B cell (primary cell): Measurements from ENCODE around the gene STARD3. TPM values are rescaled to one million over a fixed set of nuclear protein-coding genes. Genes with fewer than 3 reads are reported as not detected.

Experiments used
- ATAC-seq: fragments of 200-7000 bp; cut with Tn5 transposase; one replicate; pipeline ENCODE4 v1.10.0; 2021; ENCODE audit warnings: low read depth, mild to moderate bottlenecking, moderate number of reproducible peaks, moderate library complexity
- CTCF ChIA-PET: fragments of 350-600 bp; sonication (Branson Sonifier 250); formaldehyde crosslinking; loops from one replicate; lab custom pipeline; 2021; ENCODE audit warnings: antibody characterized with exemption, inconsistent platforms; lab: Charles Lee
- POLR2A ChIA-PET: fragments of 350-600 bp; sonication (Branson Sonifier 250); formaldehyde crosslinking; loops from one replicate; lab custom pipeline; 2021; ENCODE audit warnings: antibody characterized with exemption; lab: Charles Lee
- DNase-seq: peaks from one replicate; pipeline ENCODE4 v3.0.0; 2013
- H2AFZ ChIP-seq: 2 replicates; pipeline ENCODE4 v1.6.1; 2012; ENCODE audit warnings: mild to moderate bottlenecking, low read depth, low read length; ENCODE audit not compliant: insufficient read depth, poor library complexity, severe bottlenecking
- H3K27ac ChIP-seq, 2 donors: 1 replicate in 1 of 2; 2 replicates in 1 of 2; pipeline ENCODE4 v1.5.1; 2012 to 2013; ENCODE audit warnings: low read length in 2 of 2, mild to moderate bottlenecking in 2 of 2, moderate library complexity in 1 of 2
- H3K27me3 ChIP-seq, 4 experiments: fragments of 200-600 bp in 1 of 4; sonication (generic) in 1 of 4; replicated peaks in 1 of 4; 1 replicate in 2 of 4; 2 replicates in 2 of 4; pipeline versions ENCODE4 v1.6.1 to v1.7.0; 2013 to 2016; ENCODE audit warnings: low read length in 3 of 4, mild to moderate bottlenecking in 2 of 4, mixed read lengths in 1 of 4, moderate library complexity in 1 of 4; ENCODE audit not compliant: insufficient read depth in 4 of 4, control insufficient read depth in 3 of 4; ENCODE audit errors: control extremely low read depth in 1 of 4
- H3K36me3 ChIP-seq, 2 experiments: replicated peaks in 1 of 2; 1 replicate in 1 of 2; 2 replicates in 1 of 2; pipeline versions ENCODE4 v1.6.1 to v1.7.1; 2013; ENCODE audit warnings: low read length in 1 of 2; ENCODE audit not compliant: insufficient read depth in 2 of 2, control insufficient read depth in 1 of 2; ENCODE audit errors: control extremely low read depth in 1 of 2, extremely low read depth in 1 of 2
- H3K4me1 ChIP-seq, 2 donors: fragments of 200-600 bp in 1 of 2; sonication (generic) in 1 of 2; 1 replicate in 1 of 2; 2 replicates in 1 of 2; pipeline versions ENCODE4 v1.5.1 to v1.6.1; 2013 to 2017; ENCODE audit warnings: low read length in 2 of 2; ENCODE audit not compliant: control insufficient read depth in 2 of 2, insufficient read depth in 2 of 2
- H3K4me2 ChIP-seq: replicated peaks from 2 replicates; pipeline ENCODE3; 2012; ENCODE audit warnings: mild to moderate bottlenecking, low read depth, low read length; ENCODE audit not compliant: poor library complexity, severe bottlenecking
- H3K4me3 ChIP-seq, 5 experiments: fragments of 200-600 bp in 1 of 5; sonication (generic) in 1 of 5; 1 replicate in 3 of 5; 2 replicates in 2 of 5; pipeline versions ENCODE4 v1.5.1 to v1.7.0; 2011 to 2016; ENCODE audit warnings: low read length in 4 of 5, mild to moderate bottlenecking in 4 of 5, low read depth in 2 of 5, control low read depth in 1 of 5, moderate library complexity in 1 of 5; ENCODE audit not compliant: insufficient read depth in 1 of 5; ENCODE audit errors: control extremely low read depth in 1 of 5, extremely low read depth in 1 of 5
- H3K79me2 ChIP-seq: fragments of 200-600 bp; sonication (generic); one replicate; pipeline ENCODE4 v1.6.0; 2016; ENCODE audit warnings: low read length; ENCODE audit not compliant: control insufficient read depth, insufficient read depth
- H3K9ac ChIP-seq: fragments of 200-600 bp; sonication (generic); 2 replicates; pipeline ENCODE4 v1.6.1; 2017; ENCODE audit warnings: mild to moderate bottlenecking, low read length, moderate library complexity
- H3K9me3 ChIP-seq, 3 donors: one replicate each; pipeline versions ENCODE4 v1.6.1 to v1.7.1; 2013; ENCODE audit warnings: low read length in 2 of 3; ENCODE audit not compliant: control insufficient read depth in 2 of 3, insufficient read depth in 1 of 3; ENCODE audit errors: control extremely low read depth in 1 of 3
- H4K20me1 ChIP-seq: 2 replicates; pipeline ENCODE4 v1.6.0; 2012; ENCODE audit warnings: mild to moderate bottlenecking, low read length; ENCODE audit not compliant: insufficient read depth, control insufficient read depth, poor library complexity, severe bottlenecking
- H3K27ac Mint-ChIP-seq: one replicate; pipeline ENCODE4 v1.8.0; 2021; ENCODE audit warnings: mixed read lengths
- H3K27me3 Mint-ChIP-seq: one replicate; pipeline ENCODE4 v1.8.0; 2021; ENCODE audit warnings: mixed read lengths
- H3K4me1 Mint-ChIP-seq: one replicate; pipeline ENCODE4 v1.8.0; 2021; ENCODE audit warnings: mixed read lengths
- H3K4me3 Mint-ChIP-seq: one replicate; pipeline ENCODE4 v1.8.0; 2021; ENCODE audit warnings: mixed read lengths
- H3K9me3 Mint-ChIP-seq: one replicate; pipeline ENCODE4 v1.8.0; 2022; ENCODE audit warnings: mixed read lengths; ENCODE audit not compliant: insufficient read depth
- CTCF ChIP-seq: fragments of 200-600 bp; IDR thresholded peaks from one replicate; pipeline ENCODE4 v1.8.0; 2022; ENCODE audit warnings: antibody characterized with exemption, mild to moderate bottlenecking
- EZH2 ChIP-seq: IDR thresholded peaks from 2 replicates; pipeline ENCODE4 v1.6.1; 2012; ENCODE audit warnings: borderline replicate concordance, low read depth, mild to moderate bottlenecking, moderate library complexity, low read length; ENCODE audit not compliant: insufficient read depth, poor library complexity, severe bottlenecking
- WGBS: methylation state at CpG from one replicate; pipeline ENCODE4 v1.1.5; 2013; ENCODE audit warnings: missing lambda C conversion rate; ENCODE audit not compliant: insufficient coverage; 5-methylcytosine and 5-hydroxymethylcytosine counted together
- intact Hi-C: fragments of 100-400 bp; cut with micrococcal nuclease; formaldehyde crosslinking; loops from one replicate; pipeline ENCODE4 v1.10.0; 2022
- polyA plus RNA-seq: library from polyadenylated mRNA; depleted of rRNA; stranded (reverse); fragments of >200 nt; gene quantifications from 2 replicates; pipeline ENCODE4 v1.2.3, GENCODE V29; 2012
- total RNA-seq, 2 donors: library from RNA; stranded (reverse); fragments of 120-200 nt in 1 of 2; gene quantifications; 1 replicate in 1 of 2; 2 replicates in 1 of 2; pipeline versions ENCODE4 v1.2.3 to v1.2.4, GENCODE V29; 2013 to 2022

STARD3 gene
- total and polyA plus RNA-seq, 2 donors (not counting 1 experiment from before 2014, with no cell fraction given), result 93.1 to 231 TPM

GRCh38 chr17:39627712-39628516 lies 9.0 kb upstream of the STARD3 start:
- H3K36me3 ChIP-seq, result no peaks in the 10 kb centered on the region
- no peak for DNase-seq
- peak overlapping the region; percentile 34 for H3K4me3 Mint-ChIP-seq
- no peak overlapping the region for H3K27ac ChIP-seq
- peaks cover 7% of the 10 kb centered on the region for H3K79me2 ChIP-seq
- no peak overlapping the region for H3K4me3 ChIP-seq
- H3K27me3 ChIP-seq, result peaks cover 0 to 63% (median 17%) of the 10 kb centered on the region in 4 experiments
- intact Hi-C loops, result no loop called here
- peaks cover 24 to 25% of the 10 kb centered on the region in 2 donors for H3K4me1 ChIP-seq
- H3K9me3 ChIP-seq, result no peaks in the 10 kb centered on the region
- no peak overlapping the region for H3K27ac Mint-ChIP-seq
- H3K9ac ChIP-seq, result no peak overlapping the region
- peaks cover 30% of the 10 kb centered on the region for H3K27me3 Mint-ChIP-seq
- no peak for TF ChIP-seq EZH2
- TF ChIP-seq CTCF, result no peak
- H3K4me1 Mint-ChIP-seq, result peaks cover 31% of the 10 kb centered on the region
- H3K4me2 ChIP-seq, result peak overlapping the region; percentile 86
- WGBS, result 92% methylated on average over 13 of the region's 16 CpGs
- ChIA-PET POLR2A (interaction anchor here (0.5 to 1.8 kb wide), 3 partner anchors 60 to 128 kb away, joined by 3 to 4 read pairs (median 4); partner anchors contain the start of gene PGAP3), CTCF (interaction anchor here (0.6 to 1.9 kb wide), 7 partner anchors 11 to 662 kb away, joined by 3 to 12 read pairs (median 4); partner anchors contain the start of gene TCAP)
- ATAC-seq, result no peak
- no peaks in the 10 kb centered on the region for H4K20me1 ChIP-seq
- H2AFZ ChIP-seq, result no peak overlapping the region
- no peaks in the 10 kb centered on the region for H3K9me3 Mint-ChIP-seq
